Fibroblast of the conjunctiva (primary cell): ENCODE data around the gene LMF2.

Experiments
- DNase-seq: peaks from one replicate; pipeline ENCODE4 v3.0.0-alpha.2; 2010; ENCODE audit warnings: low read depth

Gene LMF2

DNA sequence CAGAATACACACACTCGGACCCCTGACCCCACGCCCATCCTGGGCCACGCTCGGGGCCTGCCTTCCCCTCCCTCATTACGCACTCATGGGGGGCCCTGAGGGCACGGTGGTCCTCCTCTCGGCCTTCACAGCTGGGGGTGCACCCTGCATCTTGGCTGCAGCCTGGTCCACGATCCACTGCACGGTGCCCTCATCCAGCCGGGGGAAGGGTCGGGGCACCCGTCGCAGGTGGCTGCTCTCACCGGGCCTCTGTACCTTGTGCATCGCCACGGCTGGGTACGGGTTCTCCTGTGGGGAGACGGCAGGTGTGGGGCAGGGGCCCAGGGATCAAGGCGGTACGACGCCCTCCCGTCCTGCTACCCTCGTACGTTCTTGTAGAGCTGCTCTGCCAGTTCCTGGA, 43.1 kb downstream of the LMF2 start:
- no peak for DNase-seq

DNA sequence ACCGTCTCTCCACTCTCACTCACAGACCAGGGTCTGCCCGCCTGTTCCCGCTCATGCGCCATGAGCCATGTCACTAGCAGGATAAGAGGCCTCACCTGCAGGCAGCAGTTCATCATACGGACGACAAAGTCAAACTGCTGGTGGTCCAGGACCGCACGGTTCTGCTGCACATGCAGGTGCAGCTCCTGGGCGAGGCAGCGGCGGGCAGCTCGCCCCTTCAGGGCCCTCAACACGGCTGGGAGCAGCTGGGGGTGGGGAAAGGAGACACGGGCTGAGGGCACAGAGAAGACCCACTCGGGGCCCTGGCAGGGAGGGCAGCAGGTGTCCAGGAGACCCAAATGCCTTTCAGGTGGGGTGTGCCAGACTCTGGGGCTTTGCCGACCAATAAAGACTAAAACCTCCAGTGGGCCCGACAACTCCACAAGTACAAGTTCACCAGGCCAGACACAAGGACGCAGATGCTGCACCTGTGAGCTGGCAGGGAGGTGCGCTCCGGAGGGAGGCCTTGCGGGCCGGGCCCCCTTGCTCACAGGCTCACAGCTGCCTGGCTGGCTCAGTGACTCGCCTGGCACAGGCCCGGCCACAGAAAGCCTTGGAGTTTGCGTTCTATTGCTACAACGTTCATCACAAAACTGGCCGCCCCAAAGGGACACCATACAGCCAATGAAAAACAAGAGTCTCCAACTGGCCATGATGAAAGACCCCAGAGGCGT, 44.2 kb downstream of the LMF2 start:
- no peak for DNase-seq

DNA sequence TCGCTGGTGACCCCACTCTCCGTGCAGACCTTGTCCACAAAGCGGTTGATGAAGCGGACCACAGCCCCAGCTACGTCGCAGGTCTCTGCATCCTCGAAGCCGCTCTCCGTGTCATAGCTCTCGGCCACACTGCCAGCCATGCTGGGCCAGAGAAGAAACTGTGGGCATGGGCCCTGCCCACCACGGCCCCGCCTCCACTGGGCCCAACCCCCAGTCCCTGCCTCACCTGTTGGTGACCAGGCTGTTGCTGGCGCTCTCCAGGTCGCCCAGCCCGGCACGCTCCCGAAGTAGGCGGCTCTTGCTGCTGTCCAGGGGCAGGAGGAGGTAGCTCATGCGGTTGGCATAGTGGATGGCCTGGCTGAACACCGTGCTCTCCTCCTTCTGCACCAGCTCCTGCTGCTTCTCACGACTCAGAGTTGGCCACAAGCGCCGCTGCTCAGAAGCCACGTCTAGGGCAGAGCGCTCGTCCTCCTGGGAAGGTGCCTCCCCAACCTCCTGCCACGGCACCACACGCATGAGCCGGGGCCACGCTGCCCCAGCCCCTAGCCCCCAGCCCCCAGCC, 45.4 kb downstream of the LMF2 start:
- no peak for DNase-seq

DNA sequence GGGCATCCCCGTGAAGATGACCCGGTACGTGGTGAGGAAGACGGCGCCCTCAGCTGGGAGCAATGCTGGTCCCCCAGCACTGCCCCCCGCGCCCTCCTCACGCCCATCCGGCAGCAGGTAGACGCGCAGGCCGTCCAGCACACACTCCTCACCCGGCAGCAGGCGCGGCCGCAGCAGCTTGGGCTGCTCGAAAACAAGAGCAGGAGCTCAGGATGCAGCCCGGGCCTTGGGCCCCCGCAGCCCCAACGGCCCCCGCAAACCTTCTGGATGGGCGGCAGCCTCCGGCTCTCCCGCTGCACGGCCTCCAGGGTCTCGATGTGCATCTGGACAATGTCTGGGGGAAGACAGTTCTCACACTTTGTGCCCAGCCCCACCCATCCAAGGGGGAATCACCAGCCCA, 46.0 kb downstream of the LMF2 start:
- no peak for DNase-seq

DNA sequence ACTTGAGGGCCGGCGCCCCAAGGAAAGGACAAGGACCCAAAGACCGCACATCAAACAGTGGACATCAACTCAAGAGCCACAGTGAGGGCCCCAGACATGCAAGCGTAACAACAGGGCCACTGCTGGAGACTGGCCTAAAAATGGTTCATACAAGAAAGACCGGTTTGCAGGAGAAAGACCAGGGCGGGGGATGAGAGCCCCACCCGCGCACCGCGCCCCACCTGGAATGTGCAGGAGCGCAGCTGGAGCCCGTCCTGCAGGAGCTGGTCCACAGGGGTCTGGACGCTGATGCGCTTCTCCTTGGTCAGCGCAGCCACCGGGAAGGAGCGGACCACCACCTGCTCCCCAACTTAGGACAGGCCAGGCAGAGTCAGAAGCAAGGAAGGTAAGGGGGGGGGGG, 46.6 kb downstream of the LMF2 start:
- no peak for DNase-seq

DNA sequence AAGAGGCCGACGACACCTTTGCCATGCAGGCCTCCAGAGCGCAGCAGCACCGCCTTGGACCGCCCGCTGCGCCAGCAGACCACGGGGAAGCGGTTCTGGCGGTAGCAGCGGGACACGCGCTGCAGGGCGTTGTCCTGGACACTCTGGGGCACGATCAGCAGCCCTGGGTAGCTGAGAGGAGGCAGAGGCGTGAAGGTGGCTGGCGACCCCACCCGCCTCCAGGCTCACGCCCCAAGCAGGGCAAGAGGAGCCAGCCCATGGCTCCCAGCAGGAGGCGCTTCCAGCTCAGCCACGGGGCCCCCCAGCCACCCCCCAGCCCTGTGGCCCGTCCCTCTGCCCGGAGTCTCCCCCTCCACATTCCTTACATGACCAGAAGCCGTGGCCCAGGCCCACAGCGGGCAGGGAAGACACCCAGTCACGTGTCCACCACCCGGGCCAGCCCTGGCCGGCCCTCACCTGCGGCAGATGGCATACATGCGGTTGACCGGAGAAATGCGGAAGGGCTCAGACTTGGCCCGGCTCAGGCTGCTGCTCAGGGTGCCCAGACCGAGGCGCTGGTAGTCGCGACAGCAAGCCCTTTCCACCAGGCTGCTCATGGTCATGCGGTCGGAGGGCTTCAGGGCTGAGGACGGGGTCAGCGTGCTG, 47.9 kb downstream of the LMF2 start:
- DNase-seq, result no peak

DNA sequence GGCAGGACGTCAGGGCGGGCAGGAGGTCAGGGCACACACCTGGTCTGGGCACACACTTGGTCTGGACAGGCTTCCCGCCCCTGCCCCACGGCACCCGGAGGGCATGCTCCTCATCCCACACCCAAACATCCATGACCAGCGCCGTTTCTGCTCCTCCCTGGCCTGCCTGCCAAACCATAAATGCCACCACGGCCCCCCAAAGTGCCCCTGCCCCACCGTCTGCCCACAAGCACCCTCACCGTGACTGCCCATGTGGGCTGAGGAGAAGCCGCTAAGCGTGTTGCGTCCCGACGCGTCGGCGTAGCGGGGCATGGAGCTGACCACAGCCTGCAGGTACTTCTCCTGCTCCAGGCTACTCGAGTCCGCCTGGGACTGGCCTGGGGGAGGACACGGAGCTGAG, 48.5 kb downstream of the LMF2 start:
- DNase-seq, result no peak

DNA sequence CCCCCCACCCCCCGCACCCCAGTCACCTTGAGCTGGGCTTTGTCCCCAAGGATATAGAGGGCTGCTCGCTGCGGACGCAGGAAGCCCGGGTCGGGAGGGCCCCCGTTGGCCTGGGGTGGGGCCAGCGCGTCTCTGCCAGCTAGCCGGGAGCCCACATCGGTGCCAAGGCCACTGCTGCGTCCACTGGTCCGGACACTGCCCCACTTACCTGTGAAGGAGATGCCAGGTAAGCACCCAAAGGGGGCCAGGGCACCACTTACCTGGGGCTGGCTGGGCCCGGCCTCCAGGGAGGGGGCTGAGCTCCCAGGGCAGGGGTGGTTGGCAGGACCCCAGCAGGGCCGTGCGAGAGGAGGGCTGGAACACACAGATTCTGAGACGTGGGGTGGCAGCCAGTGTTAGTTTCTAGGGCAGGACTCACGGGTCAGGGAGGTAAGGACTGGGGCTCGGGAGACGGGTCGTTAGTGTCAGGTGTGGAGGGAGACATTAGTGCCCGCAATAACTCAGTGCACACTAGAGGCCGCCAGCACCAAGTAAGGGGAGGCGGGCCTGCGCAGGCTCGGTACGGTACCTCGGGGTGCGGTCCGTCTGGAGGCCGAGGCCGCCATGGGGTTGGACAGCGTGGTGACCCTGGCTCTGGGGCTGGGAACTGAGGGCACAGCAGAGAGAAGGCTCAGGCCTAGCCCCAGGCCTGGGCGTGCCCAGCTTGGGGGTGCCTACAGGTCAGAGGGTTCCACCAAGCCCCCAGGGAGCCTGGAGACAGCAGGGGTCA, 50.9 kb downstream of the LMF2 start:
- no peak for DNase-seq

DNA sequence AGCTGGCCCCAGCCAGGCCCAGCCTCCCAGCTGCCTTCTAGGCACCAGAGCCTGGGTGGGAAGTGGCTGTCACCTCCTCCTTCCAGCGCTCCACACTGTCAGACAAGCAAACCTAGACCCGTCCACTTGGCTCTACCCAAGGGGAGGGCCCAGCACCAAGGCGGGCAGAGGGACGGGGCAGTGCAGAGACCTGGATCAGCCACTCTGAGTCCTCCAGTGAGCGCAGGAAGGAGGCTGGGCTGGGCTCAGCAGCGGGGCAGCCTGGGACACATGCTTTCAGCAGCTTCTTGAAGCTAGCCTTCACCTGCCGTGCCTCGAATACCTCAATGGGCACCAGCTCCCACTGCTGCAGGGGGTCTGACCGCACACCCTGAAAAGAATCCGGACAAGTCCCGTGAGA, 51.5 kb downstream of the LMF2 start:
- no peak for DNase-seq

DNA sequence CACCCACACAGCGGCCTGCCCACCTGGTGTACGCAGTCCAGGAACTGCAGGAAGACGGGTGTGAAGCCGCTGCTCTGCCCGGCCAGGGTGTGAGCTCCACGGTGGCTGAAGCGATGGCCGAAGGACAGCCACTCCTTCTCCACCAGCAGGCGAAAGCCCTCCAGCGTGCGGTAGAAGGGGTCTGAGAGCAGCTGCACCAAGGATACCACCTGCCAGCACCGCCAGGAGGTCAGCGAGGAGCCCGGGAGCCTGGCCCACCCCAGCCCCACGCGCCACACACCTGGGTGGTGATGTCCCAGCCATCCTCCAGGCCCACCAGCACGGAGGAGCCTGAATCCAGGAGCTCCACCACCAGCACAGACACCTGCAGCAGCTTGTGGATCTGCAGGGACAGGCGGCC, 52.3 kb downstream of the LMF2 start:
- DNase-seq, result no peak

DNA sequence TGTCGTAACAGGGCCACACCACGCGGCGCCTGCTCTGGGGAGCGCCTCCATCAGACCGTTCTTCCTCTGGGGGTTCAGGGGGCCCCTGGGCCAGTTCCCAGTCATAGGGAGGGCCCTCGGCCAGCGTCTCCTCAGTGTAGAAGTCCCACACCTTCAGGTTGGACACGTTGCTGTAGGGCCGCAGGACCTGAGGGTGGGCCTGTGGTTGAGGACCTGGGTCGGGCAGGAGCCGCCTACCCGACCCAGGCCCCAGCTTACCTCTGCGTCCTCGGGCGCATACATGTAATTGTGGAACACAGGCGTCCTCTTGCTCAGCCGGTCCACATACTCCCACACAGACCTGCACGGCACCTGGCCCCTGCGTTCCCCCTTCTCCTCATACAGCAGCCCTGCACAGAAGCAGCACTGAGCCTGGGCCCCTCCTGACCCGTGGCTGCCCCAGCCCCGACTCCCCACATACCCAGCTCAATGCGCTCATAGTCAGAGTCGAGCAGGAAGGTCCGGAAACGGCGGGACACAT, 52.9 kb downstream of the LMF2 start:
- DNase-seq, result no peak
